GM18526 (cell line): ENCODE measurements around the gene TBCEL.

Source experiments
- POLR2A ChIP-seq: IDR thresholded peaks from 3 replicates; pipeline ENCODE4 v1.6.1; 2011; ENCODE audit not compliant: insufficient read length; ENCODE audit errors: extremely low read depth

TBCEL gene

DNA sequence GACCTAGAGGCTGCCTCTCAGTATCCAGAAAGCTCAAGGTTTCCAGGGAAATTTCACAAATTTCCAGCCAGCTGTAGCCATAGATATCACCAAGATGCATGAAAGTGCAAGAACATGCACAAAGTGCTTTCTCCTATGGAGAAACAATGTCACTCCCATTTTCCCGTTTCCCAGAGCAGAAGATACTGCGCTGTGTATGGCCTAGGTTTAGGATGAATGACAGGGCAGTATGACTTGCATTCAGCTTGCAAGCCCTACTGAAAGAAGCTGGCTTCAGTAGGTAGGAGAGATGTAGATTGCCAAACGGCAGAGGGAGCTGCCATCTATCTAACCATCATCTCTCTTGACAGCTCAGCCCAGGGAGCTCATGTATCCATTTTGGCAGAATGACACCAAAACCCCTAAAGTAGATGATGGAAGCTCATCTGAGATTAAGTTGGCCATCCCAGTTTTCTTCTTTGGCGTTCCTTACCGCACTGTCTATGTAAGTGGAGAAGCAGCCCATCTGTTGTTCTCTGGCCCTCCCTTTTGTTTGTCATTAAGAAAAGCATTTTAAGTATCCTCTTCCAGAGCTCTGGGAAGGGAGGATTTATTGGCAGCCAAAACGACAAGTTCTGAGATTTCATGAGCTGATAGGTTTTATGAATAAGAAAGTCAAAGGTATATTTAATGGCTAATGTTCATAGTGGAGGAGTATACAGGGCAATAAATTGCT is 81.7 kb downstream of the TBCEL start:
- no peak for TF ChIP-seq POLR2A

- TF ChIP-seq POLR2A: no peak
These were observed 82.9 kb downstream of the TBCEL start for GRCh38 chr11:121106812-121107211.

DNA sequence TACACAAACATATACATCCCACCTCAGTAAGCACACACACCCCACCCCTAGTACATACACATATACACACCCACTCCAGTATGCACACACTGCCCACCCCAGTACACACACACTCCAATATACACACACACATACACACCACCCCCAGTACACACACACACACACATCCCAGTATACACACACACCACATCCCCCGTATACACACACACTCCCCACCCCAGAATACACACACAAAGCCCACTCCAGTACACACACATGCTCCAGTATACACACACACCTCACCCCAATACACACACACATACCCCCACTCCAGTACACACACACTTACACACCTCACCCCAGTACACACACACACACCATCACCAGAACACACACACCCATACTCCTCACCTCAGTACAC is 84.5 kb downstream of the TBCEL start:
- TF ChIP-seq POLR2A: no peak

GRCh38 chr11:121109471-121109870 is 85.6 kb downstream of the TBCEL start:
- no peak for TF ChIP-seq POLR2A

- TF ChIP-seq POLR2A: no peak
These were observed 86.1 kb downstream of the TBCEL start for GRCh38 chr11:121109916-121110586.

DNA sequence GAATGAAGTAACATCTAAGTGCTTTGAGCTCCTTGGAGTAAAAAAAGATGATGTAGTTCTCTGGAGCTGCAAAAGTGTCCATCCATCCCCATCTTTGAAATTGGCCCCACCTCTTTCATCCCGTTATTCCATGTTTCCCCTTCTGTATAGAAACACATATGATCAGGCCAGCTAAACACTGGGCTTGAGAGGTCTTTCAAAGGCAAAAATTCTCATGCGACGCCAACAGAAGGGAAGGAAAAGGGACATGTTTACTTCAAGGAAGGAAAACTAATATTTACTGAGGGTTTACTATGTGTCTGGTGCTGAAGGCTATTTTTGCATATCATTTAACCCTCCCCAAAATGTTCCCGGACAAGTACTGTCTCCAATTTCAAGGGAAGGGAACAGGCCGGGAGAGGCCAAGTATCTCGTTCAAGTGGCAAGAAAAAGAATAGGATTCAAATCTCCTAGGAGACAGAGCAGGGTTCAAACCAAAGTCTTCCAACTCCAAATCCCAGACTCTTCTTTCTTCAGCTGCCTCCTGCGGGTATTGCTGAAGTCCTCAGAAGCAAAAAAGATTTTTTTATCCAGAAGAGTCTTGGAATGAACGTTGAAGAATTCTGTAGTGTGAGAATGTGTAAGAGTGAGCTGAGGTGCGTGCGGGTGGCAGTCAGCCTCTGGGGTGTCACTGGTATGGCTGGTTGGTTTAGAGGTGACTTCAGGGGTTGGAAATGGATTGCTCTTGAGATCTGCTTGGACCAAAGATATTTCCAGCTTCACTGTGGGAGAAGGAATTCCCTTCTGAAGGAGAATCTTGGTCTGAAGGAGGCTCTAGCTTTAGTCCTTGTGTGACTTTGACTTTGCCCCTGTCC is 87.2 kb downstream of the TBCEL start:
- no peak for TF ChIP-seq POLR2A

DNA sequence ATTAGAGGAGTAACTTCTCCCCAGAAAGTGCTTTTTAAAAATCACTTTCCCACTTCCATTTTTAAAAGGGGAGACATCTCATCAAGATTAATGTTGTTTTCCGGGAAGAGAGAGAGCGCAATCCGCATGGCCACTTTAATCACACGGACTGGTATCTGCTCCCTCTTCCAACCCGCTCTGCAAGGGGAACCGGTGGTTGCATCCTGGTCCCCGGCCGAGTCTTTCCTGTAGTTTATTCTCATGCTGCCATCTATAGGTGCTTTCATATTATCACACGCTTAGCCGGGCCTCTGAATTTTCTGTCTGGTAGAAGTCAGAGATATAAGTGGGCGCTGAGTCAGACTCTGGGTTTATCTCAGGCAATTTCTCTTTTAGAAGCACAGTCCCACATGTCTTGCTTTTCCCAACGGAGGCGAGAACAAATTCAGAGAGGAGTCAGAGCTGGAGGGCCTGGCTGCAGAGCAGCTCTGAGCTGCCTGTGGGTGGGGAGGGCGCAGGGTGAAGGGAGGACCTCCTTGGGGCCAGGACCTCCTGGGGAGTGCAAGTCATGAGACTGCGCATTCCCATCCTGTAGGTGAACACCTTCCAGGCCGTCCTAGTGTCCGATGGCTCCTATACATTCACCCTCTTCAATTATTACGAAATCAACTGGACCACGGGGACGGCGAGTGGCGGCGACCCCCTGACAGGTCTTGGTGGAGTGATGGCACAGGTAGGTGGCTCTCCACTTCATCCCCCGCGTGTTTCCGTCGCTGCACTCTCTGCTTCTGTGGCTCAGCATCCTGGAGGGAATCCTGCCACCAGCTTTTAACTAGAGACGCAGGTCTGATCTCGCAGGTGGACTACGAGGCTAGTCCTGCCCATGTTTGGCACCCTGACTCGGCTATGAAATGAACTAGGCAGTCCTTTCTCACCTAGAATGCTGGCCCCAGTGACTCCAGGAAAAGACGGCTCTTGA is 88.9 kb downstream of the TBCEL start:
- TF ChIP-seq POLR2A: no peak

GRCh38 chr11:121113611-121114010 is 89.7 kb downstream of the TBCEL start:
- TF ChIP-seq POLR2A: no peak

GRCh38 chr11:121117788-121118187 is 93.9 kb downstream of the TBCEL start:
- no peak for TF ChIP-seq POLR2A

DNA sequence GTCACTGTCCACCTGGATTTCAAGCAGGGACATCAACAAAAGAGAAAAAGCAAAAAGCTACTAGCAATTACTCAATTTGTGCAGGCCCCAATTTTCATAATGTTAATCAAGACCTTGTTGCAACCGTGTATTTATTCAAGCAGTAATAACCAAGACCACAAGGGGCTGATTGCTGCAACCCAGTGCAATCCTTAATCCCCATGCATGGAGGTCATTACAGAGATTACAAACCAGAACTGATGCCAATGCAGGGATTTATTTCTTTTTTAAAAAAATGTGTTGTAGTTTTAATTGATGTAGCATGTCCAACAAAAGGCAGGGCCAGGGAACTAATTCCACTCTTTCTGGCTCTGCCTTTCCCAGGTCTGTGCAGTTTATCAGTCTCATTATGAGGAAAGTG is 95.5 kb downstream of the TBCEL start:
- TF ChIP-seq POLR2A: no peak

DNA sequence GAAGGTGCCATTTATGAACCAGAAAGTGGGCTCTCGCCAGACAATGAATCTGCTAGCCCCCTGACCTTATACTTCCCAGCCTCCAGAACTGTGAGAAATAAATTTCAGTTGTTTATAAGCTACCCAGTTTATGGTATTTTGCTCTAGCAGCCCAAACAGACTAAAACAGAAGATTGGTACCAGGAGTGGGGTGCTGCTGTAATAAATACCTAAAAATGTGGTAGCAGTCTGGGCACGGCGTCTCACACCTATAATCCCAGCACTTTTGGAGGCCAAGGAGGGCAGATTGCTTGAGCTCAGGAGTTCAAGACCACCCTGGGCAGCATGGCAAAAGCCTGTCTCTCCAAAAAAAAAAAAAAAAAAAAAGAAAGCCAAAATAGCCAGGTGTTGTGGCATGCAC is 98.4 kb downstream of the TBCEL start:
- no peak for TF ChIP-seq POLR2A

- no peak for TF ChIP-seq POLR2A
These were observed 99.7 kb downstream of the TBCEL start for GRCh38 chr11:121123496-121124069.

- TF ChIP-seq POLR2A: no peak
These were observed 103.9 kb downstream of the TBCEL start for GRCh38 chr11:121127809-121128208.
